Lower lobe of right lung (tissue), 2 donors: Measurements from ENCODE around the gene INPP4B. TPM values are rescaled to one million over a fixed set of nuclear protein-coding genes. Genes with fewer than 3 reads are reported as not detected.

ENCODE experiments used
- ATAC-seq, 2 donors: fragments of 200-7000 bp; cut with Tn5 transposase; one replicate each; pipeline ENCODE4 v1.9.1; 2020 to 2022; ENCODE audit warnings: mild to moderate bottlenecking in 2 of 2, moderate library complexity in 2 of 2
- DNase-seq: peaks from one replicate; pipeline ENCODE4 v3.0.0-alpha.2; 2020
- H3K27ac ChIP-seq: fragments of 200-600 bp; one replicate; pipeline ENCODE4 v1.8.0; 2022
- H3K27me3 ChIP-seq: fragments of 200-600 bp; one replicate; pipeline ENCODE4 v1.8.0; 2022; ENCODE audit warnings: low read depth
- H3K36me3 ChIP-seq: fragments of 200-600 bp; one replicate; pipeline ENCODE4 v1.8.0; 2022; ENCODE audit warnings: mild to moderate bottlenecking
- H3K4me1 ChIP-seq: fragments of 200-600 bp; one replicate; pipeline ENCODE4 v1.8.0; 2022
- H3K4me3 ChIP-seq: fragments of 200-600 bp; one replicate; pipeline ENCODE4 v1.8.0; 2022; ENCODE audit warnings: mild to moderate bottlenecking
- H3K9me3 ChIP-seq: fragments of 200-600 bp; one replicate; pipeline ENCODE4 v1.8.0; 2022
- CTCF ChIP-seq: fragments of 200-600 bp; IDR thresholded peaks from one replicate; pipeline ENCODE4 v1.8.0; 2022; ENCODE audit warnings: antibody characterized with exemption, mild to moderate bottlenecking
- intact Hi-C: fragments of 100-400 bp; cut with DNase I; formaldehyde crosslinking; loops from one replicate; pipeline ENCODE4 v1.11.0; 2022
- total RNA-seq: library from RNA; stranded (reverse); fragmentation: NEBNext Ultra II Directional; extraction: Animal tissue kit (Norgen Biotek cat#: 25700); gene quantifications from one replicate; pipeline ENCODE4 v1.2.1, GENCODE V29; 2021
- donor health status: DM: no; HTN: yes; CAD: no; lungs with severe emphysema.

The INPP4B gene
- total RNA-seq, 1 donor from 2014 or later: 12.1 TPM

DNA sequence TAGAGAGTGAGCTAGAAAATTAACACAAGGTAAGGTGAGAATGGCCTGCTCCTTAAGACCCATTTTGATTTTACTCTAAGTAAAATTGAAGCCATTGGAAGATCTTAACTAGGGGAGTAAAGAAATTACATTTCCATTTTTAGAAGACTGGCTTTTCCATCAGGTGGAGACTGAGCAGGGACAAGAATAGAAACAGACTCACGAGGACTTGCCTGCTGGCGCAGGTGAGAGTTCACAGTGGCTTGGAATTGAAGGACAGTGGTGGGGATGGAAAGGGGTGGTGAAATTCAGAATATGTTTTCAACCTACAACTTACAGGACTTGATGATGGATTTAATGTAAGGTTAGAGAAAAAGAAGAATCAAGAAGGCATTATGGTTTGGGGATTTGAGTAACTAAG is 427.4 kb downstream of the INPP4B start:
- no peaks in the 10 kb centered on the region for H3K9me3 ChIP-seq
- no peaks in the 10 kb centered on the region for H3K27me3 ChIP-seq
- H3K36me3 ChIP-seq: no peaks in the 10 kb centered on the region
- DNase-seq: no peak
- no peak for TF ChIP-seq CTCF
- no peak for ATAC-seq
- intact Hi-C loops: no loop called here
- no peak overlapping the region for H3K27ac ChIP-seq
- no peak overlapping the region for H3K4me3 ChIP-seq
- no peaks in the 10 kb centered on the region for H3K4me1 ChIP-seq

- Histone ChIP-seq H3K27ac (peak overlapping the region; percentile 13), H3K36me3 (no peaks in the 10 kb centered on the region), H3K9me3 (no peaks in the 10 kb centered on the region), H3K4me1 (no peaks in the 10 kb centered on the region), H3K27me3 (no peaks in the 10 kb centered on the region), H3K4me3 (no peak overlapping the region)
- TF ChIP-seq CTCF: no peak
- DNase-seq (no peak), ATAC-seq (no peak)
- intact Hi-C loops: no loop called here
Observed at GRCh38 chr4:142416711-142417275, 429.3 kb downstream of the INPP4B start.

GRCh38 chr4:142416121-142416520 is 430.0 kb downstream of the INPP4B start:
- intact Hi-C loops: no loop called here
- ATAC-seq (no peak), DNase-seq (no peak)
- no peak overlapping the region for H3K4me3 ChIP-seq
- H3K27ac ChIP-seq: no peak overlapping the region
- TF ChIP-seq CTCF: no peak
- no peaks in the 10 kb centered on the region for H3K4me1 ChIP-seq
- no peaks in the 10 kb centered on the region for H3K36me3 ChIP-seq
- no peaks in the 10 kb centered on the region for H3K27me3 ChIP-seq
- no peaks in the 10 kb centered on the region for H3K9me3 ChIP-seq

- no peak for ATAC-seq
- no peak overlapping the region for H3K27ac ChIP-seq
- H3K36me3 ChIP-seq: no peaks in the 10 kb centered on the region
- H3K4me1 ChIP-seq: no peaks in the 10 kb centered on the region
- TF ChIP-seq CTCF: no peak
- no peaks in the 10 kb centered on the region for H3K9me3 ChIP-seq
- intact Hi-C loops: no loop called here
- no peak overlapping the region for H3K4me3 ChIP-seq
- no peaks in the 10 kb centered on the region for H3K27me3 ChIP-seq
- no peak for DNase-seq
Observed at GRCh38 chr4:142414366-142414990, 431.6 kb downstream of the INPP4B start.

GRCh38 chr4:142413485-142413884 is 432.6 kb downstream of the INPP4B start:
- intact Hi-C loops: no loop called here
- H3K27ac ChIP-seq: no peak overlapping the region
- H3K27me3 ChIP-seq: no peaks in the 10 kb centered on the region
- no peak overlapping the region for H3K4me3 ChIP-seq
- no peak for TF ChIP-seq CTCF
- DNase-seq: no peak
- H3K36me3 ChIP-seq: no peaks in the 10 kb centered on the region
- H3K9me3 ChIP-seq: no peaks in the 10 kb centered on the region
- no peaks in the 10 kb centered on the region for H3K4me1 ChIP-seq
- no peak for ATAC-seq
